ENCODE data around the gene HOXC9.

The HOXC9 gene

GRCh38 chr12:54016478-54016964 is 16.6 kb downstream of the HOXC9 start:
- no peak for DNase-seq

DNA sequence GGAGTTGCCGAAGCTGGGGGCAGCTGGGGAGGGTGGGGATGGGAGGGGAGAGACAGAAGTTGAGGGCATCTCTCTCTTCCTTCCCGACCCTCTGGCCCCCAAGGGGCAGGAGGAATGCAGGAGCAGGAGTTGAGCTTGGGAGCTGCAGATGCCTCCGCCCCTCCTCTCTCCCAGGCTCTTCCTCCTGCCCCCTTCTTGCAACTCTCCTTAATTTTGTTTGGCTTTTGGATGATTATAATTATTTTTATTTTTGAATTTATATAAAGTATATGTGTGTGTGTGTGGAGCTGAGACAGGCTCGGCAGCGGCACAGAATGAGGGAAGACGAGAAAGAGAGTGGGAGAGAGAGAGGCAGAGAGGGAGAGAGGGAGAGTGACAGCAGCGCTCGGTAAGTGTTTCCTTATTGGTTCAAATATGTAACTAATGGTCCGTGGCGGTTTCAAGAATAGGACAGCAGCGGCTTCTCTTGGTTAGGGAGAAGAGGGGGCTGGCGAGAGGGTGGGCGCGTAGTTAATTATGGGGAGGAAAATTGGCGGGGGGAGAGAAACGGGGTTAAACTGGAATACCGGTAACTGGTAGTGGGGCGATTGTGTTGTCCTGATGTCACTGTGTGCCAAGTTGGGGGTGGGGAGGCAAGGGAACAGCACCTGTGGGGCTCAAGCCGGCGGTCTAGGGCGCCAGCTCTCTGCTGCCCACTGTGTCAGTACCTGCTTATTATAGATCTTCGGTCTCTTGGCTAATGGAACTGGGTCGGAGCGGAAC is 17.2 kb downstream of the HOXC9 start:
- no peak for DNase-seq

DNA sequence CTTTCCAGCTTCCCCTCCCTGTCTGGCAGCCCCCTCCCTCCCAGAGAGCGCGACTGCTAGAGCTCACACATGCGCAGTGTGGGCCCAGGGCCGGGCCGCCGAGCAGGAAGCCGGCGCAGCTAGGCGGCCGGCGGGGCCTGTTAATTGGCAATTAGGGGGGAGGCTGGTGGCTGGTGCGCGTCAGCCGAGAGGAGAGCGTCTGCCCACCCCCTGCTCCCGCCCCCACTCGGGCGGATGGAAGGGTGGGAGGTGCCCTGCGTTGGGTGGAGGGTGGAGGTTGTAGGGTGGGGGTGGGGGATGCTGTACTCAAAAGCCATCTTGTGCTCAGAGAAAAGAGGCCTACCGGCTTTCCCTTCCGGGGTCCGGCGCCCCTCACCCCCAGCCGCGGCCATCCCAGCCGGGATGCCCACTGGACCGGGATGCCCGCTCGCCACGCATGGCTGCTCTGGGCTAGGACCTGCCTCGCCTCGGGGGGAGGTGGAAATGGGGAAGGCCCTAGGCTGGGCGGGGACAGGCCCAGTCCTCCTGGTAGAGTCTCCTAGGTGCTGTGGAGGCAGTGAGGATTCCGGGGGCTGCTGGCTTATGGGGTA is 18.0 kb downstream of the HOXC9 start:
- DNase-seq: peak; percentile 83 to 86

DNA sequence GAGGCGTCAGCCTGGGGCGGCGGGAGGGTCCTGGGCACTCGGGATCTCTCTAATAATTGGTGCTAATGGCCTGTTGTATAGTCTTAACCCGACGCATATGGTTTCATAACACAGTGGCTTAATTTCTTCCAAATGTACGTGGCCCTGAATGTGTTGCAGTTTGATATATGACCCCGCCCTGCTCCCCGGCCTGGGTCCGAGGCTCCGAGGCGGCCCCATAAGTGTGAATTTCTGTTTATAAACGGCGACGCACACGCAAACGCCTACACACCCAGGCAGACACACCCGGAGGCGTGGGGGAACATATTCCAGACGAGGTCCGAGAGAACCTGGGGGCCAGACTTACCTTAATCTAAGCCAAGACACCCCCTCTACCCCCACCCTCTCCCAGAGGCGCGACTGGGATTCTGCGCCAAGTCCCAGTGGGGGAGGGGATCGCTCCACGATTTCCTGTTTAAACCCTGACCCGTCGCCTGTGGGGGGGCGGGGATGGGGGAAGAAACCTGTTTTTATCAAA is 18.6 kb downstream of the HOXC9 start:
- no peak for DNase-seq

DNA sequence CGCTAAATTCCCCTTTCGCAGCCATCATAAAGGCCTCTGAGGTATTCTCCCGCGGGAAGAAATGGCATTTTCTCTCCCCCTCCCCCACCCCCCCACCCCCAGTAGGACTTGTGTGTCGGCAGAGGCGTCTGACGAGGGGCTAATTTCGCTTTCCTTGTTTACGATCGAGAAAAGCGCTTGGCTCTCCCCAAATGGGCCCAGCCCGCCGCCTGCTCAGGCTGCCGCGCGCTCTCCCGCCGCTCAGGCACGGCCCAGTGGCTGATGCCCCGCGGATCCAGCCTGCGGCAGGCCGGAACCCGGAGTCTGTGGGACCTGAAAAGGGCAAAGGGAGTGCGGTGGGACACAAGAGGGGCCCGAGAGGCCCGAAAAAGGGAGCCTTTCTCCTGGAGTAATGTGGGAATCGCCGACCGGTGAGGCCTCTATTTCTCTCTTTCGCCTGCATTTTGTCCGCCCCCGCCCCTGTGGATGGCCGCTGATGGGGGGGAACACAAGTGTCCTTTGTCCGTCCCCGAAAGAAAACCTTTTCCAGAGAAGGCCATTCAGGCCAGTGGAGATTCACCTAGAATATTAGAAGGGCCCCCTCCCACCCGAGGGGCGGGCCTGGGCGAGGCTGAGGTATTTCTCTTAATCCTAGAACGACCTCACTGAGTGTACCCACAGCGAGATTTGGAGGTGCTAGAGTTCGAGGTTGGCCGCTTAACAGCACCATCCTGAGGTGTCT is 19.3 kb downstream of the HOXC9 start:
- no peak for DNase-seq

DNA sequence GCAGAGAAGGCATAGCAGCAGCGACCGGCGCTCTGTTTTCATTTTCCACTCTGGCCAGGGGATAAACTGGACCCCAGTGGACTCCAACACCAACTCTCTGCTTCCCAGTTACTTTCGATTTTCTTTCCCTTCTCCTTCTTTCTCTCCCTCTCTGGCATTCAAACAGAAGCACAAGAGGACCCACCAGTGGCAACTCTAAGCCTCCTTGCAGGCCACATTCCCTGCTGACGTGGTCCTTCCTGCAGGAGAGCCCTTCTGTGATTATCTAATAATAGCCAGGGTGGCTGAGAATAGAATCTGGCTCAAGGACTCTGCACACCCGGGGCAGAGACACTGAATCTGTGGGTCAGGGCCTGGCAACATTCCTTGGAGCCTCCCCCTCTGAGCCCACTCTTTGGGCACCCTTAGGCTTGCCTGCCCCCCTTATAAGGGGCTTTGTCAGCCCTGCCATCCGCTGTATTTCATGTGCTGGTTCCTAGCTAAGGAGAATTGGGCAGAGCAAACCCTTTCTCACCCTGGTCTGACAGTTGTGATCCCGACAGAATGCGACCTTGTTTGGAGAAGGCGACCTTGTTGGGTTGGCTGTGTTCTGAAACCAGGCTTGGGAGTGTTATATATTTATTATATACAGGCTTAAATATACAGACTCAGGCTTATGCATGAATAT is 20.1 kb downstream of the HOXC9 start:
- no peak for DNase-seq

DNA sequence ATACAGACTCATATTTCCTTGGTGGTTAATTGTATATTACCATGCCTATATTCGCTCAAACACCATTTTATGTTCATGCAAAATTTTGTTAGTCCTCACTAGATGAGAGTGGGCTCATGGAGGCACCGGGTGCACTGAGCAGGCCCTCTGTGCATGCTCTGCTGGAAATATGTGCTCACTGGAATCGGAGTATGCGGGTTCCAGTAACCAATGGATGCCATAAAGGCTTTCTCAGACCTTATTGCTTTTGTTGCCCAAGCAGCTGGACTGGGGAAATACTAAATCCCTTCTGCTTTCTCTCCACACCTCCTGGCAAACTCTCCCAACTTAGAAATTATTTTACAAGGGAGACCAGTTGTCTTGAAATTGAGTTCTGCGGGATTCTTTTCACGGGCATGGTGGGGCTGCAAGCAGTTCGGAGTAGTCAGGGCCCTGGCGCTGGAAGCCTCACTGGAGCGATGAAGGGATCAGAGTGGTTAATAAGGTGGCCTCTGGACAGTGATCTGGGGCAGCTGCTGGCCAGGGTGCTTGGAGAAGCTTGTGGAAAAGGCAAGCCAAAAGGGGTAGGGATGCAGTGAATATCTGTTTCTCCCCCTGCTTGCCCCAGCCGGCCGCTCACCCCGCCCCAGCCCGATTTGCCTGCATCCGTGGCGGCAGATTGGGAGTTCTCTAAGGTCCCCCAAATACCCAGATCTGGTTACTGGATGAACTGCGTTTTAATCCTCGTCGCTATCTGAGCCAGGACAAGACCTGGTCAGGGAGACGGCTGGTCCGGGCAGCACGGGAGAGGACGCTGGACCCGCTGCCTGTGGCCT is 20.8 kb downstream of the HOXC9 start:
- DNase-seq: no peak

GRCh38 chr12:54021432-54022013 is 21.6 kb downstream of the HOXC9 start:
- DNase-seq: no peak

GRCh38 chr12:54022960-54023884 is 23.3 kb downstream of the HOXC9 start:
- DNase-seq: no peak

DNA sequence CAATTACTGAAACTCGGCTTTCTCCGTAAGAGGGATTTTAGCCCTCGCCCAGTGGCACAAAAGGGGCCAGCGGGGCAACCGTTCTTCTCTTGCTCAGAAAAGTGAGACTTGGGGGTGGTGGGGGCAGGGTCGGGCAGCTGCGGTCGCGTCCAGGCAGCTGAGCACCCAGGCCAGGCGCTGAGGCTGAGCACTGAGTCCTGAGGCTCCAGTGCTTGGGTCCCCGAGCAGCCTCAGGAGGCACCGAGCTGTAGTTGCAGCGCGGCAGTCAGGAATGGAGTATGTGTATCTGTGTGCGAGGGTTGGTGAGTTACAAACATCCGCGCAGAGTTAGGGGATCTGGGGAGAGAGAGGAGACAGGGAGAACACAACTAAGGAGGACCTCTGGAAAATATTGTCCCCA is 24.2 kb downstream of the HOXC9 start:
- no peak for DNase-seq

DNA sequence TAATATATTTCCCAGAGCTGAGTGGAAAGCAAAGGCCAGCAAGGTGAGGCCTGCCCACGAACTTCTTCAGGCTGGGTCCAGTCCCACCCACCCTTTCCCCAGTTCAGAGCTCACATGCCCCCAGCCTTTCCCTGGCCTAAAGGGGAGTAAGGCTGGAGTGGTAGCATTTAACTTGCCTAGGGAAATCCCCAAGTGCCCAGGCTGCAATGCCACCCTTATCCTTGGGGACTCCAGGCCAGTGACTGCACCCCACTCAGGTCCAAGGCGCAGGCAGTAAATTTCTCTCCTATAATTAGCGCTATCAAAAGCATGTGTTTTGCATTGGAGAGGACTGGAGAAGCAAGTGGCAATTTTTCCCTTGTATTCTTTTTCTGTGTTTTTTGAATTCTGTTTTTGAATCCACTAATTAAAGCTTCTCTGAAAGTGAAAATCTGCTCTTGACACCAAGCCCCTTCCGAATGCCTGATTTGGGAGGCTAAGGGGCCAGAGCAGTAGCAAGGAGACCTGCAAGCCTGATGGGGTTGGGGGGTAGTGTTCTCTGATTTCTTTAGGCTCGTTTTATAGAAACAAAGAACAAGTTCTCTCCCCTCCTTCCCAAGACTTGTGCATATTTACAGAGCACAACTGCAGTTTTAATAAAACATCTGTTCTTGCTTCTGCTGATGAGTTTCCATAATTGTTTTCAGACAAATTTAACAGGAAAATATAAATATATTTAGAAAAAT is 24.8 kb downstream of the HOXC9 start:
- DNase-seq: no peak

DNA sequence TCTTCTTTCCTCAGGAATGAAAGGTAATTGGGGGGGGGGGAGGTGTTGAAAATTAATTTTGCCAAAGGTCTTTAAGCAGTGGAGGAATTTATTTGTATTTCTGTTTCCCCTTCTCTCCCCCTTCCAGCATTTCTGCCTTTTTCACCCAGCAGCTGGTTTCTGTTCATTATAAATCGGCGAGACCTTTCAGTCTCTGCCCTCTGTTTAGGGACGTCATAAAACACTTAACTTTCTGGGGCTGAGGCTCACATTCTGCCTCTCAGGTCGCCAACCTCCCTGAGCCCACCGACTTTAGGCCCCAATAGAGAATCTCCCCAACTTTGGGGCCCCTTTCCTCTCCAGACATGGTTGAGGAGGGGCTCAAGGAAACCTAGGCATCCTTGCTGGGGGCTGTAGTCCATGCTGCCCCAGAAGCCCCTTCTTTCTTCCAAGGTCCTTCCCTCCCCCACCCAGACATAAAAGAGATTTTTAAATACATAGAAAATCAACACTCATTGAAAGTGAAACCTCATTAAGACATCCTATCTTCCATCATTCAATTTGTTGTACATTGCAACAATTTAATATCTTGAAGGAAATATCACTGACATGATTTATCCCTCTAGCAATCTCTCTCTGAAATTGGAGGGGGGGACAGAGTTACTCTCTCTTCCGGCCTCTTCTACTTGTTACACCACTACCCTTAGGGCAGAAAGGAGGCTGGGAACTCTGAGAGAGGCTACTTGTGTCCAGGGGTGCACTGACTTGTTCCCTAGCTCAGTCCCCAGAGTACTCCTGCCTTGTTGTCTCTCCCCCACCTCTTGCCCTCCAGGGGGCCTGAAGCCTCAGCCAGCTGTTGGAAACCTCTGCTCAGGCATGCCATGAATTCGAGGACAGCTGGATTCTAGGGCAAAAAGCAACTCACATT is 25.8 kb downstream of the HOXC9 start:
- no peak for DNase-seq

DNA sequence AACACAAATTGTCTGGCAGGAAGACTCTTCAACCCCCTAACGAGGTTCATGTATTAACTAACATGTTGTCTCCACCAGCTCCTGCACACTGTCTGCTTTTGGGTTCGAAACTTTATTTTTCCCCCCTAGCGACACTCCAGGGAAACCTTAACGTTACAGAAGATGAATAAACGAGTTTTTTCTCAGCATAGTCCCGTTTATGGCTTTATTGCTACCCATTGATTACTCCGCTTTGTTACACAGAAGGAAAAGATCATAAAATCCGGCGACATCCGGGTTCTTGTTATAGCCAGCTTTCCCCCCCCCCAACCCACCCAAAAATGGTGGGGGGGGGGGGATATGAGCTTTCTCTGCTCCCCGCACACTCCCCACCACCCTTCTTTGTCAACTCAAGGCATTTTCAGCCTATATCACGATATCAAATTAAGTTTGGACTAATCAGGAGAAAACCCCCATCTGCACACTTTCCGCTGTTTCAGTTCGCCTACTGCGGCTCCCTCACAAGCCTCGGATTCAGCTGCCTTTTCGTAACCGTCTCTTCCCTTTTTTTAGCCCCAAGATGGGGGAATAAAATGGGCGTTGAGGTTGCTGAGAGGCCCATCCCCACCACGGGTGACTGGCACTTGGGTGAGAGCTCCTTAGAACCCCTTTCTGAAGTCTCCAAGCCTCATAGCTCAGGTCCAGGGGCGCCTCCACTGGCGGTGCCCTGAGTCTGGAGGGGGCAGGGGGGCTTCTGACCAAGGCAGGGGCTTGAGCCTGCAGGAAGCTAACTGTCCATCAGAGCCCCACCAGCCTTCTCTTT is 26.9 kb downstream of the HOXC9 start:
- no peak for DNase-seq

GRCh38 chr12:54027442-54027786 is 27.5 kb downstream of the HOXC9 start:
- no peak for DNase-seq

DNA sequence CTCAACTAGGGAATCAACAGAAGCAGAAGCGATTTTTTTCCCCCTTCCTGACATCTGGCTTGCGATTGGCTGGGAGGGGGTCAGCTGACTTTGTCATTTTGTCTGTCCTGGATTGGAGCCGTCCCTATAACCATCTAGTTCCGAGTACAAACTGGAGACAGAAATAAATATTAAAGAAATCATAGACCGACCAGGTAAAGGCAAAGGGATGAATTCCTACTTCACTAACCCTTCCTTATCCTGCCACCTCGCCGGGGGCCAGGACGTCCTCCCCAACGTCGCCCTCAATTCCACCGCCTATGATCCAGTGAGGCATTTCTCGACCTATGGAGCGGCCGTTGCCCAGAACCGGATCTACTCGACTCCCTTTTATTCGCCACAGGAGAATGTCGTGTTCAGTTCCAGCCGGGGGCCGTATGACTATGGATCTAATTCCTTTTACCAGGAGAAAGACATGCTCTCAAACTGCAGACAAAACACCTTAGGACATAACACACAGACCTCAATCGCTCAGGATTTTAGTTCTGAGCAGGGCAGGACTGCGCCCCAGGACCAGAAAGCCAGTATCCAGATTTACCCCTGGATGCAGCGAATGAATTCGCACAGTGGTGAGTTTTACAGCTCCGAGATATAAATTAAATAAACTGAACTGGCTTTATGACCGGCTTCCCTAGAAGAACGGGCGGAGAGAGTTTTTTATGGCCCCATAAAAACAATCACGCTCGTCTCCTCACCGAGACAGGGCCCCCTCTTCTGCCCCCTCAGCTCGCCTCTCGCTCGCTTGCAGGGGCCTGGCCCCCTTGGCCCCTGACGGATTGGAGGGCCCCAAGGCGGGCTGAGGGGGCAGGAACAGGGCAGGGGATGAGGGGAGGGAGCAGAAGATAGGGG is 28.6 kb downstream of the HOXC9 start, which contains the start of gene HOXC6:
Gene HOXC6, plus strand, starts transcription at position 127 of the 888 bp plus-strand sequence. Its CDS starts 82 bp downstream, at position 209.
- DNase-seq: no peak

- DNase-seq: no peak
Measured at GRCh38 chr12:54029529-54030441, 29.8 kb downstream of the HOXC9 start.
